A549 (cell line): ENCODE data around the gene JAM3.

Source experiments
- BHLHE40 ChIP-seq: IDR thresholded peaks from 2 replicates; pipeline ENCODE4 v1.6.1; 2012; ENCODE audit warnings: low read depth, low read length, inconsistent platforms
- CBX8 ChIP-seq: fragments of 200-600 bp; sonication (generic); IDR thresholded peaks from 2 replicates; pipeline ENCODE4 v1.6.1; 2016
- CEBPB ChIP-seq, 2 experiments: fragments of >200 bp in 1 of 2; sonication (Bioruptor Twin) in 1 of 2; formaldehyde crosslinking in 1 of 2; IDR thresholded peaks; 2 replicates each; pipeline ENCODE4 v1.6.1; 2012 to 2016
- CHD2 ChIP-seq: fragments of 150-350 bp; IDR thresholded peaks from 2 replicates; pipeline ENCODE4 v1.6.1; 2014; ENCODE audit warnings: low read length; ENCODE audit not compliant: partially characterized antibody
- EP300 ChIP-seq, 2 experiments: fragments of >200 bp; sonication (Bioruptor Twin); formaldehyde crosslinking; IDR thresholded peaks; 2 replicates in 1 of 2; 3 replicates in 1 of 2; pipeline ENCODE4 v1.6.1; 2016 to 2017
- FOSL2 ChIP-seq, 2 experiments: fragments of 450-650 bp in 1 of 2; fragments of >200 bp in 1 of 2; sonication (Bioruptor Twin) in 1 of 2; formaldehyde crosslinking; IDR thresholded peaks; 2 replicates each; pipeline versions ENCODE4 v1.5.0 to v1.6.1; 2016 to 2020; ENCODE audit warnings: mild to moderate bottlenecking in 1 of 2, moderate library complexity in 1 of 2
- HDAC2 ChIP-seq: fragments of 200-600 bp; sonication (generic); IDR thresholded peaks from 2 replicates; pipeline ENCODE4 v1.6.1; 2016
- MAZ ChIP-seq: fragments of 150-350 bp; IDR thresholded peaks from 2 replicates; pipeline ENCODE4 v1.6.1; 2014; ENCODE audit warnings: antibody characterized with exemption, low read depth, low read length, borderline replicate concordance
- NR3C1 ChIP-seq: fragments of >200 bp; sonication (Bioruptor Twin); formaldehyde crosslinking; IDR thresholded peaks from 3 replicates; pipeline ENCODE4 v1.6.1; 2017
- POLR2A ChIP-seq: IDR thresholded peaks from 2 replicates; pipeline ENCODE4 v1.6.1; 2012; ENCODE audit warnings: mild to moderate bottlenecking, low read length
- POLR2AphosphoS2 ChIP-seq: conservative IDR thresholded peaks from 2 replicates; pipeline ENCODE4 v1.6.1; 2012; ENCODE audit warnings: low read length, improper control_type of control experiment, inconsistent platforms
- TF ChIP-seq, protein P1 (sequence below): fragments of 250-450 bp; sonication (Bioruptor Pico); IDR thresholded peaks from 2 replicates; pipeline ENCODE4 v1.5.0; 2021; ENCODE audit warnings: mild to moderate bottlenecking, moderate library complexity, borderline replicate concordance
- TF ChIP-seq, protein P2 (sequence below): IDR thresholded peaks from 2 replicates; pipeline ENCODE4 v1.6.1; 2012
- TF ChIP-seq, protein P3 (sequence below): fragments of >200 bp; sonication (Bioruptor Twin); formaldehyde crosslinking; IDR thresholded peaks from 3 replicates; pipeline ENCODE4 v1.5.1; 2016

DNA sequence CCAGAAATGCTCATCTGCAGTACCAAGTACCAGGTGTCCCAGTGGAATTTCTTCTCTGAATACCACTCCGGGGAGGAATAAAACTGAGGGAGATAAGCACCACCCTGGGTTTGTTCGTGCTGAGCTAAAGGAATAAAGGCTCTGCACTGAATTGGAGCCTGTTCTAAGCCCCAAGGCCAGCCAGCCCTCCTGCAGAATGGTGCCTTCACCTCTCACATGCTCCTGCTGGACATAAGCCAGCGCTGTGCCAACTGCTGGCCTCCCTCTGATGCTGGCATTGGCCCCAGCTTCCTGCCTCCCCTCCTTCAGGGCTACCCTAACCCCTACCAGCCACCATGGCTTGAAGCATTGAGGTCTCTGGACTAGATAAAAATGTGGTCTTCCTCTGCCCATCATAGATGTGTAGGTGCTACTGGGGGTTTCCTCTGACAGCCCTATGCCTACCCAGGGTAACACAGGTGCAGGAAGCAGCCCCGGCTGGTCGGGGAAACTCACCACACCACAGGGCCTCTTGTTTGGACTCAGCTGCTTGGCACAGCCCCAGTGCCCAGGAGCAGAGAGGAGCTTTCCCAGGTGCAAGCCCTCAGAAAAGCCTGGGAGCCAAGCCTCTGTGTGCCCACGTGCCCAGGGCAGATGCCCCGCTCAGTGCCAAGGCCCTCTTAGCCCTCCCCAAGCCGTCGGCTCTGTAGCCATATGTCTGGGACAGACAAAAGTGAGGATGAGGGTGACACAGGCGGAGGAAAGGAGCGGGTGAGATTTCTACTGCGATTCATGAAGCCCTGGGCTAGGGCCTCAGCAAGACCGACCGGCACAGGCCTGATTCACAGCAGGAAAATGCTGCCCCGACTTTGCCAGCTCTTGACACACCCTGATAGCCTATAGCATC lies 34.1 kb upstream of the JAM3 start:
- TF ChIP-seq, protein P1, sequence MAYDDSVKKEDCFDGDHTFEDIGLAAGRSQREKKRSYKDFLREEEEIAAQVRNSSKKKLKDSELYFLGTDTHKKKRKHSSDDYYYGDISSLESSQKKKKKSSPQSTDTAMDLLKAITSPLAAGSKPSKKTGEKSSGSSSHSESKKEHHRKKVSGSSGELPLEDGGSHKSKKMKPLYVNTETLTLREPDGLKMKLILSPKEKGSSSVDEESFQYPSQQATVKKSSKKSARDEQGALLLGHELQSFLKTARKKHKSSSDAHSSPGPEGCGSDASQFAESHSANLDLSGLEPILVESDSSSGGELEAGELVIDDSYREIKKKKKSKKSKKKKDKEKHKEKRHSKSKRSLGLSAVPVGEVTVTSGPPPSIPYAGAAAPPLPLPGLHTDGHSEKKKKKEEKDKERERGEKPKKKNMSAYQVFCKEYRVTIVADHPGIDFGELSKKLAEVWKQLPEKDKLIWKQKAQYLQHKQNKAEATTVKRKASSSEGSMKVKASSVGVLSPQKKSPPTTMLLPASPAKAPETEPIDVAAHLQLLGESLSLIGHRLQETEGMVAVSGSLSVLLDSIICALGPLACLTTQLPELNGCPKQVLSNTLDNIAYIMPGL (CRISPR knock-in tag), result no peak
- TF ChIP-seq POLR2A (no peak), POLR2AphosphoS2 (no peak), CBX8 (no peak), HDAC2 (no peak), EP300 (IDR thresholded peaks at IDR 0.05) (no peak), CHD2 (no peak), NR3C1 (no peak), FOSL2 (IDR thresholded peaks at IDR 0.05) (no peak), FOSL2 (CRISPR knock-in tag; IDR thresholded peaks at IDR 0.05) (no peak), MAZ (no peak), BHLHE40 (no peak), CEBPB (IDR thresholded peaks at IDR 0.05) (no peak)
- TF ChIP-seq, protein P2, sequence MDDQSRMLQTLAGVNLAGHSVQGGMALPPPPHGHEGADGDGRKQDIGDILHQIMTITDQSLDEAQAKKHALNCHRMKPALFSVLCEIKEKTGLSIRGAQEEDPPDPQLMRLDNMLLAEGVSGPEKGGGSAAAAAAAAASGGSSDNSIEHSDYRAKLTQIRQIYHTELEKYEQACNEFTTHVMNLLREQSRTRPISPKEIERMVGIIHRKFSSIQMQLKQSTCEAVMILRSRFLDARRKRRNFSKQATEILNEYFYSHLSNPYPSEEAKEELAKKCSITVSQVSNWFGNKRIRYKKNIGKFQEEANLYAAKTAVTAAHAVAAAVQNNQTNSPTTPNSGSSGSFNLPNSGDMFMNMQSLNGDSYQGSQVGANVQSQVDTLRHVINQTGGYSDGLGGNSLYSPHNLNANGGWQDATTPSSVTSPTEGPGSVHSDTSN, result no peak
- TF ChIP-seq, protein P3, sequence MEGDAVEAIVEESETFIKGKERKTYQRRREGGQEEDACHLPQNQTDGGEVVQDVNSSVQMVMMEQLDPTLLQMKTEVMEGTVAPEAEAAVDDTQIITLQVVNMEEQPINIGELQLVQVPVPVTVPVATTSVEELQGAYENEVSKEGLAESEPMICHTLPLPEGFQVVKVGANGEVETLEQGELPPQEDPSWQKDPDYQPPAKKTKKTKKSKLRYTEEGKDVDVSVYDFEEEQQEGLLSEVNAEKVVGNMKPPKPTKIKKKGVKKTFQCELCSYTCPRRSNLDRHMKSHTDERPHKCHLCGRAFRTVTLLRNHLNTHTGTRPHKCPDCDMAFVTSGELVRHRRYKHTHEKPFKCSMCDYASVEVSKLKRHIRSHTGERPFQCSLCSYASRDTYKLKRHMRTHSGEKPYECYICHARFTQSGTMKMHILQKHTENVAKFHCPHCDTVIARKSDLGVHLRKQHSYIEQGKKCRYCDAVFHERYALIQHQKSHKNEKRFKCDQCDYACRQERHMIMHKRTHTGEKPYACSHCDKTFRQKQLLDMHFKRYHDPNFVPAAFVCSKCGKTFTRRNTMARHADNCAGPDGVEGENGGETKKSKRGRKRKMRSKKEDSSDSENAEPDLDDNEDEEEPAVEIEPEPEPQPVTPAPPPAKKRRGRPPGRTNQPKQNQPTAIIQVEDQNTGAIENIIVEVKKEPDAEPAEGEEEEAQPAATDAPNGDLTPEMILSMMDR, result no peak
